Measurements from ENCODE around the gene SLC51A. TPM values are rescaled to one million over a fixed set of nuclear protein-coding genes. Genes with fewer than 3 reads are reported as not detected.
A peak's percentile ranks its signal among the peaks of the same experiment; 100 is the strongest.

SLC51A gene
- total and polyA plus RNA-seq, 2 of the 13 experiments (the other 11 are each of a cell fraction or from before 2014, with no cell fraction given): 4.3 to 48.8 TPM

DNA sequence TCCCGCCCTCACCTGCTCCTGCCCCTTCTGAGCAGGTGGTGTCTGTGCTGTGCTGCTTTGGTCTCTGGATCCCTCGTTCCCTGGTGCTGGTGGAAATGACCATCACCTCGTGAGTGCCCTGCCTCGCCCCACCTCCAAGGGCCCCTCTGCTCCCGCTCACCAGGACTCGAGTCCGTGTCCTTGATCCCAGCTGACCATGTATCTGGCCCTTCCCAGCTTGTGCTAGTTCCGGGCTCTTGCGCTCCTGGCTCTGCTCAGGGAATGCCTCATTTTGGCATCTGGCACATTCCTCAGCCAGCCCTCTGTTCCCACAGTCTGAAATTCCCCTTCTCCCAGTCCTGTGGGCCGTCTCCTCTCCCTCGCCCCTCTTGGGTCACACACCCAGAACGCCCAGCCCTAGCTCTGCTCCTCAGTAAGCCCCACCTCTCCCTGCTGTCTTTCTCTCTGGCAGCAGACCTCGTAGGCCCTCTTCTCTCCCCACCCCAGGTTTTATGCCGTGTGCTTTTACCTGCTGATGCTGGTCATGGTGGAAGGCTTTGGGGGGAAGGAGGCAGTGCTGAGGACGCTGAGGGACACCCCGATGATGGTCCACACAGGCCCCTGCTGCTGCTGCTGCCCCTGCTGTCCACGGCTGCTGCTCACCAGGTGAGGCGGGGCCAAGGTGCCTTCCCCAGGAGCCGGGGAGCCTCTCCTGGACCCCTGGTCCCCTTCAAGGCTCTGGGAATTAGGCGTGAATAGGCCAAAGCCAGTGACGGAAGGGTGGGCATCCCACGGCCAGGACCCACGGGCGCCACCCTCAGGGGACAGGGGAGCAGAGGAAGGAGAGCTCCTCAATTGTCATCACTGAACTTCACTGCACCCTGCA lies 11.5 kb downstream of the SLC51A start (continued):
- TF ChIP-seq, protein P1, sequence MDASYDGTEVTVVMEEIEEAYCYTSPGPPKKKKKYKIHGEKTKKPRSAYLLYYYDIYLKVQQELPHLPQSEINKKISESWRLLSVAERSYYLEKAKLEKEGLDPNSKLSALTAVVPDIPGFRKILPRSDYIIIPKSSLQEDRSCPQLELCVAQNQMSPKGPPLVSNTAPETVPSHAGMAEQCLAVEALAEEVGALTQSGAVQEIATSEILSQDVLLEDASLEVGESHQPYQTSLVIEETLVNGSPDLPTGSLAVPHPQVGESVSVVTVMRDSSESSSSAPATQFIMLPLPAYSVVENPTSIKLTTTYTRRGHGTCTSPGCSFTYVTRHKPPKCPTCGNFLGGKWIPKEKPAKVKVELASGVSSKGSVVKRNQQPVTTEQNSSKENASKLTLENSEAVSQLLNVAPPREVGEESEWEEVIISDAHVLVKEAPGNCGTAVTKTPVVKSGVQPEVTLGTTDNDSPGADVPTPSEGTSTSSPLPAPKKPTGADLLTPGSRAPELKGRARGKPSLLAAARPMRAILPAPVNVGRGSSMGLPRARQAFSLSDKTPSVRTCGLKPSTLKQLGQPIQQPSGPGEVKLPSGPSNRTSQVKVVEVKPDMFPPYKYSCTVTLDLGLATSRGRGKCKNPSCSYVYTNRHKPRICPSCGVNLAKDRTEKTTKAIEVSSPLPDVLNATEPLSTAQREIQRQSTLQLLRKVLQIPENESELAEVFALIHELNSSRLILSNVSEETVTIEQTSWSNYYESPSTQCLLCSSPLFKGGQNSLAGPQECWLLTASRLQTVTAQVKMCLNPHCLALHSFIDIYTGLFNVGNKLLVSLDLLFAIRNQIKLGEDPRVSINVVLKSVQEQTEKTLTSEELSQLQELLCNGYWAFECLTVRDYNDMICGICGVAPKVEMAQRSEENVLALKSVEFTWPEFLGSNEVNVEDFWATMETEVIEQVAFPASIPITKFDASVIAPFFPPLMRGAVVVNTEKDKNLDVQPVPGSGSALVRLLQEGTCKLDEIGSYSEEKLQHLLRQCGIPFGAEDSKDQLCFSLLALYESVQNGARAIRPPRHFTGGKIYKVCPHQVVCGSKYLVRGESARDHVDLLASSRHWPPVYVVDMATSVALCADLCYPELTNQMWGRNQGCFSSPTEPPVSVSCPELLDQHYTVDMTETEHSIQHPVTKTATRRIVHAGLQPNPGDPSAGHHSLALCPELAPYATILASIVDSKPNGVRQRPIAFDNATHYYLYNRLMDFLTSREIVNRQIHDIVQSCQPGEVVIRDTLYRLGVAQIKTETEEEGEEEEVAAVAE (CRISPR knock-in tag; IDR thresholded peaks at IDR 0.05; ENCODE audit: borderline replicate concordance): 0 out of 2 replicates have a peak, but pooled peaks have one; percentile 45
- TF ChIP-seq ZMYM3 (CRISPR knock-in tag; IDR thresholded peaks at IDR 0.05) (peak; percentile 83), SPEN (CRISPR knock-in tag; IDR thresholded peaks at IDR 0.05; ENCODE audit: low read depth) (peak; percentile 53; the same call in 1 of the 2 replicates), MIER2 (CRISPR knock-in tag; IDR thresholded peaks at IDR 0.05) (0 out of 2 replicates have a peak, but pooled peaks have one; percentile 20), ERF (CRISPR knock-in tag; IDR thresholded peaks at IDR 0.05) (peak; percentile 61; the same call in 1 of the 2 replicates), ARID2 (CRISPR knock-in tag; IDR thresholded peaks at IDR 0.05; ENCODE audit: borderline replicate concordance) (no peak), ZNF263 (CRISPR knock-in tag; IDR thresholded peaks at IDR 0.05) (0 out of 2 replicates have a peak, but pooled peaks have one; percentile 36), SMAD9 (CRISPR knock-in tag; IDR thresholded peaks at IDR 0.05) (no peak), PATZ1 (CRISPR knock-in tag; IDR thresholded peaks at IDR 0.05) (0 out of 2 replicates have a peak, but pooled peaks have one; percentile 49), ZNF737 (CRISPR knock-in tag; IDR thresholded peaks at IDR 0.05; ENCODE audit: borderline replicate concordance) (no peak), ZNF546 (CRISPR knock-in tag; conservative IDR thresholded peaks at IDR 0.05) (0 out of 2 replicates have a peak, but pooled peaks have one; percentile 18), NCOR1 (IDR thresholded peaks at IDR 0.05; ENCODE audit: borderline replicate concordance, low read length) (peak; percentile 24; the same call in 1 of the 2 replicates)
- TF ChIP-seq, protein P2, sequence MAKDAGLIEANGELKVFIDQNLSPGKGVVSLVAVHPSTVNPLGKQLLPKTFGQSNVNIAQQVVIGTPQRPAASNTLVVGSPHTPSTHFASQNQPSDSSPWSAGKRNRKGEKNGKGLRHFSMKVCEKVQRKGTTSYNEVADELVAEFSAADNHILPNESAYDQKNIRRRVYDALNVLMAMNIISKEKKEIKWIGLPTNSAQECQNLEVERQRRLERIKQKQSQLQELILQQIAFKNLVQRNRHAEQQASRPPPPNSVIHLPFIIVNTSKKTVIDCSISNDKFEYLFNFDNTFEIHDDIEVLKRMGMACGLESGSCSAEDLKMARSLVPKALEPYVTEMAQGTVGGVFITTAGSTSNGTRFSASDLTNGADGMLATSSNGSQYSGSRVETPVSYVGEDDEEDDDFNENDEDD (CRISPR knock-in tag; IDR thresholded peaks at IDR 0.05; ENCODE audit: borderline replicate concordance): peak; percentile 81
- TF ChIP-seq, protein P3, sequence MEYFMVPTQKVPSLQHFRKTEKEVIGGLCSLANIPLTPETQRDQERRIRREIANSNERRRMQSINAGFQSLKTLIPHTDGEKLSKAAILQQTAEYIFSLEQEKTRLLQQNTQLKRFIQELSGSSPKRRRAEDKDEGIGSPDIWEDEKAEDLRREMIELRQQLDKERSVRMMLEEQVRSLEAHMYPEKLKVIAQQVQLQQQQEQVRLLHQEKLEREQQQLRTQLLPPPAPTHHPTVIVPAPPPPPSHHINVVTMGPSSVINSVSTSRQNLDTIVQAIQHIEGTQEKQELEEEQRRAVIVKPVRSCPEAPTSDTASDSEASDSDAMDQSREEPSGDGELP (IDR thresholded peaks at IDR 0.05; ENCODE audit: borderline replicate concordance, low read depth): peak; percentile 93
